K562 (cell line): ENCODE data around the gene RABL2B. TPM values are rescaled to one million over a fixed set of nuclear protein-coding genes. Genes with fewer than 3 reads are reported as not detected.
A peak's percentile ranks its signal among the peaks of the same experiment; 100 is the strongest.

Source experiments
- EGR1 ChIP-seq: fragments of 450-650 bp; conservative IDR thresholded peaks from 2 replicates; pipeline ENCODE4 v1.6.1; 2017; ENCODE audit warnings: mild to moderate bottlenecking
- EP400 ChIP-seq: fragments of 450-650 bp; IDR thresholded peaks from 2 replicates; pipeline ENCODE4 v1.6.1; 2017; ENCODE audit warnings: antibody characterized with exemption, mild to moderate bottlenecking, moderate library complexity
- MGA ChIP-seq: fragments of 450-650 bp; IDR thresholded peaks from 2 replicates; pipeline ENCODE4 v1.6.1; 2016; ENCODE audit warnings: mild to moderate bottlenecking, moderate library complexity
- MYC ChIP-seq, 2 experiments: fragments of 250-450 bp in 1 of 2; sonication (Bioruptor Pico) in 1 of 2; IDR thresholded peaks; 2 replicates each; pipeline versions ENCODE4 v1.5.1 to v1.6.1; 2012 to 2021; ENCODE audit warnings: low read depth in 2 of 2, borderline replicate concordance in 1 of 2, improper control_type of control experiment in 1 of 2, low read length in 1 of 2, mild to moderate bottlenecking in 1 of 2, moderate library complexity in 1 of 2
- RREB1 ChIP-seq: fragments of 250-450 bp; sonication (Bioruptor Pico); IDR thresholded peaks from 2 replicates; pipeline ENCODE4 v1.4.0; 2020
- polyA plus RNA-seq, 8 experiments: library from polyadenylated mRNA; depleted of rRNA in 4 of 8; stranded (reverse) in 5 of 8; unstranded in 3 of 8; fragments of >200 nt; fragmentation: Nextera tagmentation in 2 of 8; fragmentation: Illumina TruSeq in 1 of 8; extraction: Ambion mirVana in 2 of 8; extraction: Trizol in 1 of 8; gene quantifications; 2 replicates each; pipeline versions ENCODE4 v1.2.1 to v1.2.3, GENCODE V29; 2011 to 2014; ENCODE audit warnings: inconsistent platforms in 1 of 8, missing spikeins in 1 of 8
- total RNA-seq, 7 experiments: library from RNA; depleted of rRNA in 6 of 7; stranded (reverse); fragments of >200 nt in 6 of 7; fragmentation: Illumina TruSeq in 2 of 7; extraction: Trizol in 2 of 7; gene quantifications; 2 replicates each; pipeline versions ENCODE4 v1.2.1 to v1.2.3, GENCODE V29; 2011 to 2021; ENCODE audit warnings: low replicate concordance in 1 of 7

Gene RABL2B
- total and polyA plus RNA-seq, 9 of the 15 experiments (the other 6 are each of a cell fraction or from before 2014, with no cell fraction given), result 0.76 to 8.5 (median 3.6) TPM

GRCh38 chr22:50731811-50732624 is 51.4 kb downstream of the RABL2B start (continued):
- TF ChIP-seq MGA (peak; percentile 51), EGR1 (0 out of 2 replicates have a peak, but pooled peaks have one; percentile 22), RREB1 (CRISPR knock-in tag) (no peak), EP400 (peak; percentile 48; the same call in 1 of the 2 replicates), MYC (IDR thresholded peaks at IDR 0.05; ENCODE audit: low read depth, low read length) (peak; percentile 94), MYC (CRISPR knock-in tag; IDR thresholded peaks at IDR 0.05; ENCODE audit: borderline replicate concordance, low read depth) (no peak)
